Subcutaneous abdominal adipose tissue (tissue), 5 donors: ENCODE results near the gene BHLHA15.
A peak's percentile ranks its signal among the peaks of the same experiment; 100 is the strongest.

Experiments used
- H3K27ac ChIP-seq: one replicate; pipeline ENCODE4 v1.7.0; 2013; ENCODE audit warnings: low read depth, mild to moderate bottlenecking, inconsistent platforms, low read length, moderate library complexity
- H3K27me3 ChIP-seq, 5 donors: one replicate each; pipeline ENCODE4 v1.7.0; 2013; ENCODE audit warnings: low read length in 5 of 5, inconsistent platforms in 1 of 5; ENCODE audit not compliant: control insufficient read depth in 5 of 5, insufficient read depth in 4 of 5
- H3K36me3 ChIP-seq, 5 donors: one replicate each; pipeline ENCODE4 v1.7.0; 2013; ENCODE audit warnings: low read length in 5 of 5; ENCODE audit not compliant: control insufficient read depth in 5 of 5, insufficient read depth in 5 of 5
- H3K4me1 ChIP-seq, 5 donors: one replicate each; pipeline ENCODE4 v1.7.0; 2013; ENCODE audit warnings: low read length in 5 of 5, mild to moderate bottlenecking in 3 of 5, moderate library complexity in 1 of 5; ENCODE audit not compliant: control insufficient read depth in 5 of 5, insufficient read depth in 5 of 5
- H3K4me3 ChIP-seq, 5 donors: one replicate each; pipeline ENCODE4 v1.7.0; 2013; ENCODE audit warnings: low read length in 5 of 5, low read depth in 1 of 5
- H3K9ac ChIP-seq, 5 donors: one replicate each; pipeline ENCODE4 v1.7.0; 2013; ENCODE audit warnings: low read length in 5 of 5, mild to moderate bottlenecking in 4 of 5, moderate library complexity in 3 of 5
- H3K9me3 ChIP-seq, 5 donors: one replicate each; pipeline ENCODE4 v1.7.0; 2013; ENCODE audit warnings: low read length in 5 of 5; ENCODE audit not compliant: control insufficient read depth in 5 of 5
- donor health status: healthy.
- donor health status: healthy.
- donor health status: healthy.
- donor health status: healthy.
- donor health status: healthy.

The BHLHA15 gene

GRCh38 chr7:98242342-98242741 lies 31.1 kb downstream of the BHLHA15 start:
- no peaks in the 10 kb centered on the region for H3K9me3 ChIP-seq
- peaks cover 3 to 24% (median 9%) of the 10 kb centered on the region in 5 donors for H3K4me1 ChIP-seq
- peaks cover 0 to 65% (median 53%) of the 10 kb centered on the region in 5 donors for H3K36me3 ChIP-seq
- H3K4me3 ChIP-seq = no peak overlapping the region
- no peaks in the 10 kb centered on the region for H3K27me3 ChIP-seq
- no peak overlapping the region for H3K9ac ChIP-seq
- no peak overlapping the region for H3K27ac ChIP-seq

DNA sequence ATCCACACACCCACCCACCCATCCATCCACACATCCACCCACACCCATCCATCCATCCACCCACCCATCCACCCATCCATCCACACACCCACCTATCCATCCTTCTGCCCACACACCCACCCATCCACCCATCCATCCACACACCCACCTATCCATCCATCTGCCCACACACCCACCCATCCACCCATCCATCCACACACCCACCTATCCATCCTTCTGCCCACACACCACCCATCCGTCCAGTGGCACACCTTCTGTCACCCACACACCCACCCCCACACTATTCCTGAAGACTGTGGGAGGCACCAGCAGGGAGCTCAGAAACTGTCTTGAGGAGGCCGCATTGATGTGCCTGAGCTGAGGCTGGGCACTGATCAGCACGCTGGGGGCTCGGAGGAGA lies 31.7 kb downstream of the BHLHA15 start:
- Histone ChIP-seq H3K4me1 (peaks cover 3 to 26% (median 9%) of the 10 kb centered on the region in 5 donors), H3K9ac (no peak overlapping the region), H3K9me3 (no peaks in the 10 kb centered on the region), H3K27me3 (no peaks in the 10 kb centered on the region), H3K27ac (no peak overlapping the region), H3K4me3 (no peak overlapping the region), H3K36me3 (peaks cover 0 to 60% (median 49%) of the 10 kb centered on the region in 5 donors)

DNA sequence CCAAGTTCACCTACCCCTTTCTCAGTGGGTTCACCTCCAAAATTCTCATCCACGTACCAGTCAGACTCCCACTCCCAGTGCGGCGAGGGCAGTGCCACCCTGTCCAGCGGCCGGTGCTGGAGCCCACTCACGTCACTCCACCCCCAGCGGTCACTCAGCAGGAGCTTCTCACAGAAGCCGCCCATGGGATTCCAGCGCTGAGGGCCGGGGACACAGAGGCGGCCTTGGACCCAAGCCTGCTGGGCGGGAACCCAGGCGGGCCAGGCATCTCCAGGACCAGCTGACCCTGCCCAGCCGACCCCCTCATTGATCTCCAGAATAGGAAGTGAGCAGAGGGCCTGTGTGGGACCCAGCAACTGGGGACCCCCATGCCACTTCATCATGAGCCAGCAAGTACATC lies 33.6 kb downstream of the BHLHA15 start:
- H3K9me3 ChIP-seq = no peaks in the 10 kb centered on the region
- no peak overlapping the region for H3K4me3 ChIP-seq
- no peak overlapping the region for H3K27ac ChIP-seq
- H3K9ac ChIP-seq = no peak overlapping the region
- H3K4me1 ChIP-seq = peaks cover 3 to 46% (median 13%) of the 10 kb centered on the region in 5 donors
- H3K27me3 ChIP-seq = no peaks in the 10 kb centered on the region
- peaks cover 0 to 41% (median 32%) of the 10 kb centered on the region in 5 donors for H3K36me3 ChIP-seq

DNA sequence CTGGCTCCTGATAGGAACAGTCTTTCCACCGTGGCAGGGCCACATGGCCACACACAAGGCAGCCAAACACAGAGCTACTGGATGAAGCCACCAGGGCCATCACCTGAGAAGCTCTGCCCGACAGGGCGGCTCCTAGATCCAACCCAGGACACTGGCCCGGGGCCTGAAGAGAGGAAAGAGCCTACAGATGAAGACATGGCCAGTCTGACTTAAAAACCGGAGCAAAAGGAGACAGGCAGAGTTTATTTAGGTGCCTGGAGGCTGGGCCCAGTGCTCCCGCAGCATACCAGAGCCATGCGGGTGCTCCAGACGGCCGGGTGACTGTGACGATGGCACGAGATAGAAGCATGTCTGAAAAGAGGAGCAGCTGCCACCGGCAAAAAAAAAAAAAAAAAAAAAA lies 36.9 kb downstream of the BHLHA15 start:
- H3K9ac ChIP-seq = no peak overlapping the region
- no peaks in the 10 kb centered on the region for H3K9me3 ChIP-seq
- peaks cover 5 to 68% (median 35%) of the 10 kb centered on the region in 5 donors for H3K4me1 ChIP-seq
- peaks cover 0 to 17% (median 13%) of the 10 kb centered on the region in 5 donors for H3K36me3 ChIP-seq
- H3K27ac ChIP-seq = peak overlapping the region; percentile 50
- H3K4me3 ChIP-seq = no peak overlapping the region
- no peaks in the 10 kb centered on the region for H3K27me3 ChIP-seq

DNA sequence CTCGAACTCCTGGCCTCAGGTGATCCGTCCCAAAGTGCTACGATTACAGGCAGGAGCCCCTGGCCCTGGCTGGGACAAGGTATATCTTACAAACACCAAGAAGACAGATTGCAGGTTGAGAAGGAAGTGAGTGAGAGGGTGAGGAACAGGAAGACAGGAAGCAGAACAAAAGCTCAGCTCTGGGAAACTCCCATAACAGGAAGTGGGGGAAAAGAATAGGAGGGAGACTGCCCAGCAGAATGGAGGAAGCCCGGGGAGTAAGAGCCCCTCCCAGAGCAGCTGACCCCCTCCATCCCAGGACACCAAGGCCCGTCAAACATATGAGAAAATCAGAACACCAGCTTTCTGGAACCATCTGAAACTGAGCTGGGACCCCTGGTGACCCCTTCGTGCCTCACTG lies 37.9 kb downstream of the BHLHA15 start:
- no peak overlapping the region for H3K4me3 ChIP-seq
- peaks cover 5 to 72% (median 39%) of the 10 kb centered on the region in 5 donors for H3K4me1 ChIP-seq

DNA sequence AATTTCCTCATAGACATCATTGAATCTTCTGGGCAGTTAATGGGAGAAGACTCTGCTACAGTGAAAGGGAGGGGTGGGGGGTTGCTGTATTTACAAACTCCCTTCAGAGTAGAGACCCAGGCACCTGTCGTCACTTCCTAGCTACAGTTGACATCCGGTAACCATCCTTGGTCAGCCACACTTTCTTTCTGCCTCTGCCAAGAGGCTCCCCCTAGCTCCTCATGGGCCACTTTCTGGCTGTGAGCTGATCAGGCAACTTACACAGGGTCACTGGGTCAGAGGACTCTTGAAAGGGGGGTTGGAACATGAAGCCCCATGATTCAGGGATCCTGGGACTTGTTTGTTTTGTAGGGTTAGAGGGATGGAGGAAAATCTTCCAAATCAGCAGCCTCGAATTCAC lies 39.5 kb downstream of the BHLHA15 start:
- peaks cover 2 to 58% (median 34%) of the 10 kb centered on the region in 5 donors for H3K4me1 ChIP-seq
- peak overlapping the region in 4 of 5 donors; percentile 69 to 98 (median 92) for H3K4me3 ChIP-seq
- H3K9ac ChIP-seq = peak overlapping the region in 3 of 5 donors; percentile 35 to 89 (median 87)
- H3K9me3 ChIP-seq = no peaks in the 10 kb centered on the region
- H3K36me3 ChIP-seq = peaks cover 0 to 3% (median 0%) of the 10 kb centered on the region in 5 donors
- no peaks in the 10 kb centered on the region for H3K27me3 ChIP-seq
- peak overlapping the region; percentile 66 for H3K27ac ChIP-seq

More for the DNA sequence above, 37.9 kb downstream of the BHLHA15 start:
- Histone ChIP-seq H3K36me3 (peaks cover 0 to 9% (median 7%) of the 10 kb centered on the region in 5 donors), H3K27ac (peak overlapping the region; percentile 66), H3K9ac (no peak overlapping the region), H3K9me3 (no peaks in the 10 kb centered on the region), H3K27me3 (no peaks in the 10 kb centered on the region)

GRCh38 chr7:98251231-98251600 lies 40.0 kb downstream of the BHLHA15 start:
- Histone ChIP-seq H3K4me1 (peaks cover 2 to 54% (median 34%) of the 10 kb centered on the region in 5 donors), H3K27ac (peak overlapping the region; percentile 76), H3K36me3 (peaks cover 0 to 3% (median 0%) of the 10 kb centered on the region in 5 donors), H3K9me3 (no peaks in the 10 kb centered on the region), H3K4me3 (peak overlapping the region; percentile 69 to 98 (median 94)), H3K27me3 (no peaks in the 10 kb centered on the region), H3K9ac (peak overlapping the region in 4 of 5 donors; percentile 63 to 89 (median 80))

GRCh38 chr7:98251601-98252424 lies 40.6 kb downstream of the BHLHA15 start, which contains the start of gene TECPR1:
Gene TECPR1, minus strand, starts transcription at chr7:98252232. Its CDS starts 6,086 bp downstream, at chr7:98246146.
- H3K4me1 ChIP-seq = peaks cover 2 to 54% (median 34%) of the 10 kb centered on the region in 5 donors
- peak within 1 kb of the TSS; percentile 63 to 89 (median 74) for H3K9ac ChIP-seq
- H3K4me3 ChIP-seq = peak within 1 kb of the TSS; percentile 84 to 98 (median 94)
- peaks cover 0 to 9% (median 3%) of the 10 kb centered on the region in 5 donors for H3K36me3 ChIP-seq
- H3K27ac ChIP-seq = peak within 1 kb of the TSS; percentile 76
- H3K9me3 ChIP-seq = no peaks in the 10 kb centered on the region
- no peaks in the 10 kb centered on the region for H3K27me3 ChIP-seq

- Histone ChIP-seq H3K4me3 (peak overlapping the region; percentile 84 to 98 (median 94)), H3K9ac (peak overlapping the region in 4 of 5 donors; percentile 36 to 75 (median 68)), H3K4me1 (peaks cover 2 to 52% (median 34%) of the 10 kb centered on the region in 5 donors), H3K36me3 (peaks cover 0 to 13% (median 7%) of the 10 kb centered on the region in 5 donors), H3K27ac (peak overlapping the region; percentile 76), H3K27me3 (no peaks in the 10 kb centered on the region), H3K9me3 (no peaks in the 10 kb centered on the region)
Measured at GRCh38 chr7:98252425-98253054, 41.3 kb downstream of the BHLHA15 start.

GRCh38 chr7:98254516-98254915 lies 43.3 kb downstream of the BHLHA15 start:
- Histone ChIP-seq H3K4me1 (peaks cover 2 to 36% (median 27%) of the 10 kb centered on the region in 5 donors), H3K9ac (no peak overlapping the region), H3K36me3 (peaks cover 0 to 15% (median 9%) of the 10 kb centered on the region in 5 donors), H3K9me3 (no peaks in the 10 kb centered on the region), H3K27me3 (no peaks in the 10 kb centered on the region), H3K4me3 (no peak overlapping the region), H3K27ac (no peak overlapping the region)
